GM19438 (cell line): ENCODE measurements around the gene HLA-B.

Experiments
- ATAC-seq: cut with Tn5 transposase; IDR thresholded peaks from one replicate; pipeline ENCODE4 v1.9.1; 2021; ENCODE audit warnings: low read depth; ENCODE audit not compliant: unreplicated experiment

Gene HLA-B

DNA sequence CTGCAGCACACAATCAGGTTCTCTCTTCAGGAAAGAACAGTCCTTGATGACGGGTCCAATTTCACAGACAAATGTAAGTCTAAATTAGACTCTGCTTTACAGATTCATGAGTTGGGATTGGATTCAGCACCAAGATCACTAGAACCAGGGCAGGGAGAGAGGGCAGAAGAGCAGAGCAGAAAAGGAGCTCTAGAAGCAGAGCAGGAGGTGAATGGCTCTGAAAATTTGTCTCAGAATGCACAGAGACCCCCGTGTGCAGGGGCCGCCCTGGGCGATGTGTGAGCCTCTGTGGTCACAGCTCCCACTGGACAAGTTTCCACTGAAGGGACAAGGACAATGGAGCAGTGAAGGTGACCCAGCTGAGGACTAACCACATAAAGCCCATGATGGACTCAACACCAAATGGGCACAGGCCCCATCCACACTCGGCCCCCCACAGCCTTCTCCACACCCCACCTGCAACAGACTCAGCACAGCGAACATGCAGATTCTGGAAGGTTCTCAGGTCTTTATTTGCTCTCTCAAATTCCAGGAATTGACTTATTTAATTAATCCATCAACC lies 3.5 kb downstream of the HLA-B start:
- no peak for ATAC-seq

GRCh38 chr6:31352683-31353383 lies 4.1 kb downstream of the HLA-B start:
- no peak for ATAC-seq

GRCh38 chr6:31352310-31352682 lies 4.7 kb downstream of the HLA-B start:
- no peak for ATAC-seq

DNA sequence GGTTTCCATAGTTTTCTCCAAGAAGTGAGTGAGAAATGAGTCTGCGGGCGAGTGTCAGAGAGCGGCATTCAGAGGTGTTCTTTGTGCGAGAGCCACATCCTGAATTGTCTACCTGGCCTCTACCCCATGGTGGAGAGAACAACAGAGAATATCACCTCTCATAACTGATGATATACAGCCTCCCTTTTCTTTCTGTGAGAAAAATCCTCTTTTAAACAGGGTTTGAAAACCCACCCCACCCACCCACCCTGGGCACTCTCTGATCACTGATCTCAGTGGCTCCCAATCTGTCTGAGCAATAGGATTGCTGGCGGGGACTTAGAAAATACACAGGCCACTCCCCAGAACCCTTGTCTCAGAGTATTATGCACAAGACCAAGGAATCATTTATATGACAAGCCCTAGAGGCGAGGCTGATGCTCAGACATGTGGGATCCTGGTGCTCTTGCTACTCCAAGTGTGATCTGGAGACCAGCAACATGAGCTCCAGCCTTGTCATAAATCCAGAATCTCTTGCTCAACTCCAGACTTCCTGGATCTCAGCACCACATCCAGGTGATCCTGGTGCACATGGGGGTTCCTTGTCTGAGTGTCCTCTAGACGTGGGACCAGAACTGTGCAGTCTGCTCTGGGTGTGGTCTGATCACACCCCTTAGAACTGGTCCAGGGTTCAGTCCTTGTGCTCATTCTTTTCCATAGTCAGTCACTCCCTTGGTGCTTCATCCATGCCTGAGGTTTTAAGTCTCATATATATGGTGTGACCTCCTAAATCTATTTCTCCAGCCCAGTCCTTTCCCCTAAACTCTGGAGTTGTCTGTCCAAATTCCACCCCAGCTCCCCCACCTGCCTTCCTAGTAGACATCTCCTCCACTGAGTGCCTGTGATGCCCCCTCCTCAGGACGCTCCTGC lies 5.3 kb downstream of the HLA-B start:
- no peak for ATAC-seq

- no peak for ATAC-seq
These were observed 6.0 kb downstream of the HLA-B start for GRCh38 chr6:31351033-31351380.

DNA sequence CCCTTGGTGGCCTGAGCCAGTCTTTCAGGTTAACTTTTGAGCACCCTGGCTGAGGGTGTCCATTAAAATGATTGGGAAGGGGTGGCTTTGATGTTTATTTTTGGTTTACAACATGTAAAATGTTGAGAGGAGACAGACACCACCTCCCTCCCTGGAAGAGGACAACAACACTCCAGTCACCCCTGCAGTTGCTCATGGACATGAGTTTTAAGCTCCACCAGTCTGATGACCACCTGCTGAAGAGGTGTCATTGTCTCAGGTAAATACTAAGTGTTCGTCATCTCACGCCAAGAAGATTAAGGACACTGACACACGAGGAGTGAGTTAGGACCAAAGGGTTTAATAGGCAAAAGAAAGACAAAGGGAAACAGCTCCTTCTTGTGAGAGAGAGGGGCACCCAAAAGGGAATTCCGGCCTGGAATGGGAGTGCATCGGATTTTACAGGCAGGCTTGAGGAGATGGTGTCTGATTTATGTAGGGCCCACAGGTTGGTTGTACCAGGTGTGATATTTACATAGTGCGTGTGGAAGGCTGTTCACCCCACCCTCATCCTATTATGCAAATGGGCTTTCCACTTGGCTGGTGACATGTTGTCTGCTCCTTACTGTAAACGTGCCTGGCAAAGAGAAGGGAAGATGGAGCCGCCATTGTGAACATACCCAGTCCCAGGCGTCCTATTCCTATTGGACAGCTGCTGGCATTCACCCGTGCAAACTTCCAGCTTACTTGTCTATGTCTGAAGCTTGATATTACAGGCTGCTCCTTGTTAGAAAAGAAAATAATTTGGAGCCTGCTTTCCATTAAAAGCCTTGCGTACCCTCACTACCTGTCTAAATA lies 6.6 kb downstream of the HLA-B start:
- ATAC-seq = no peak

- no peak for ATAC-seq
These were observed 7.7 kb downstream of the HLA-B start for GRCh38 chr6:31349301-31349700.

- no peak for ATAC-seq
These were observed 11.8 kb downstream of the HLA-B start for GRCh38 chr6:31345026-31345730.

DNA sequence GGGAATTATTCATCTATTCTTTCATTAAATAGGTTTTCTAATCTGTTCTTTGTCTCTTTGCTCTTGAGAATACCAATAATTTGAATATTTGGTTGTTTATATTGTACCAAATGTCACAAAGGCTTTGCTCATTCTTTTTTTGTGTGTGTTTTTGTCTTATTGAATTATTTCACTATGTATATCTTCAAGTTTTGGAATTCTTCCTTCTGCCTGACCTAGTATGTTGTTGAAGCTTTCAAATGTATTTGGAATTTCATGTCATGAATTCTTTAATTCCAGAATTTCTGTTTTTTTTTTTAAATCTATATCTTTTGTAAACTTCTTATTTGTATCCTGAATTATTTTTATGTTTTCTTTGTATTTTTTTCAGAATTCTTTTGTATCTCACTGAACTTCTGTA lies 16.8 kb downstream of the HLA-B start:
- ATAC-seq = no peak

DNA sequence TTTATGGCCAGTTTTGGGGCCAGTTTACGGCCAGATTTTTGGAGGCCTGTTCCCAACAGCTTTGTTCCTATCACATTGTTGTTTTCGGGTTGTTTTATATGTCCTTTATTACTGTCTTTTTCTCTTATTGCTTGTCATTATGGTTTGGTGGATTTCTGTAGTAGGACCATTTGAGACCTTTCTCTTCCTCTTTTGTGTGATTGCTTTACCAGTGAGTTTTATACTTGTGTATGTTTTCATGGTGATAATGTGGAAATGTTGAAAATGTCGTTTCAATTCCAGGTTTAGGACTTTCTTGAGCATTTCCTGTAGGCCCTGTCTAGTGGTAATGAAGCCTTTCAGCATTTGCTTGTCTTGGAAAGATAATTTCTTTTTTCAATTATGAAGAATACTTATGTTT lies 17.8 kb downstream of the HLA-B start:
- no peak for ATAC-seq

DNA sequence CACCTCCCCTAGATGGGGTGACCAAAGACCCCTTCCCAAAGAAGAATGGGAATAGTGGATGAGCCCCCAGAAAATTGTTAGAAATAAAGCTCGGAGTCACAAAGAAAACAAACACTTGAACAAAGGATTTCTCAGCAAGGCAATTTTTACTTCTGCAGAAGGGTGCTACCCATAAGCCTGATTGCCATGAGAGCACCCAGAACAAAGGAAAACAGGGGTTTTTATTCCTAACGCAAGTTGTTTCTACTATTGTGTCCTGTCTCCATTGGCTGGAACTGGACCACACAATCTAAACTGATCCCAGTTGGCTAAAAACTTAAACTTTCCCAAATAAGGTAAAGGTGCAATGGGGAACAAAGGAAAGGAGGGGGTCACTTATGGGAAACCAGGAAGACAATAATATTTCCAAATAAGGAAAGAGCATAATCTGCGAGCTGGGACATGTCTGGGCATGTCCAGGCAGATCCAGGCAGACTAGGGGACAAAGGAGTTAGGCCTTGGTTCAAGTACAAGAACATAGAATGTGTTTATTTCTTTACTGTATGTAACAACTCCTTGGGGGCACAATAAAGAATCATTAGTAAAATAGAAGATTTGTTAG lies 20.0 kb downstream of the HLA-B start:
- ATAC-seq = no peak

DNA sequence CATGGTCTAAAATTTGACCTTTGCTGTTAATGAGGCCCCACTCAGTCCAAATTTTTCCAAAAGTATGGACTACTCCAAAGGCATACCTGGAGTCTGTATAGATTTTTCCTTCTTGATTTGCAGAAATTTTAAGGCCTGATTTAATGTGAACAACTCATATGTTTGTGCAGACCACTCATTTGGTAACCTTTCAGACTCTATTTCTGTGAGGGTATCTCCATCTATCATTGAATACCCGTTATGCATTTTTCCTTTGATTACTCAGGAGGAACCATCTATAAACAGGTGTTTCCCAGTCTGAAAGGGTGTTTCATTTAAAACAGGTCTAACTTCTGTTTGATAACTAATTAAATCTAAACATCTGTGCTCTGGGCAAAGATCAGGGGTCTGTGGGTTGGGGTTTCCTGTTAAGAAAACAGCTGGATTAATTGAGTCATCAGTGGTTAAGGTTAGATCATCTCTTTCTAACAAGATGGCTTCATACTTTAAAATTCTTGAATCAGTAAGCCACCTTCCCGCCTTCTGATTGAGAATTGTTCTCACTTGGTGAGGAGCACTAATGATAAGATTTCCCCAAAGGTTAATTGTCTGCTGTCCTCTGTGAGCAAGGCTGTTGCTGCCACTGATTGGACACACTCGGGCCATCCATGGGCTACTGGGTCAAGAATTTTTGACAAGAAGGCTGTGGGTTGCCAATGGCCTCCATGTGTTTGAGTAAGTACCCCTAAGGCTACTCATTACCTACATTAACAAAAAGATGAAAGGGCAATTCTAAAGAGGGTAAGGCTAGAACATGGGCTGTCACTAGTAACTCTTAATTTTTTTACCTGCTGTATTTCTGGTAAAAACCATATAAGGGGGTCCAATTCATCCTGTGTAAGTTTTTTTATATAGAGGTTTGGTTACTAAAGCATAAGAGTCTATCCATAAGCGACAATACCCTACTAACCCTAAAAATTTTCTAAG lies 24.1 kb downstream of the HLA-B start:
- ATAC-seq = no peak

DNA sequence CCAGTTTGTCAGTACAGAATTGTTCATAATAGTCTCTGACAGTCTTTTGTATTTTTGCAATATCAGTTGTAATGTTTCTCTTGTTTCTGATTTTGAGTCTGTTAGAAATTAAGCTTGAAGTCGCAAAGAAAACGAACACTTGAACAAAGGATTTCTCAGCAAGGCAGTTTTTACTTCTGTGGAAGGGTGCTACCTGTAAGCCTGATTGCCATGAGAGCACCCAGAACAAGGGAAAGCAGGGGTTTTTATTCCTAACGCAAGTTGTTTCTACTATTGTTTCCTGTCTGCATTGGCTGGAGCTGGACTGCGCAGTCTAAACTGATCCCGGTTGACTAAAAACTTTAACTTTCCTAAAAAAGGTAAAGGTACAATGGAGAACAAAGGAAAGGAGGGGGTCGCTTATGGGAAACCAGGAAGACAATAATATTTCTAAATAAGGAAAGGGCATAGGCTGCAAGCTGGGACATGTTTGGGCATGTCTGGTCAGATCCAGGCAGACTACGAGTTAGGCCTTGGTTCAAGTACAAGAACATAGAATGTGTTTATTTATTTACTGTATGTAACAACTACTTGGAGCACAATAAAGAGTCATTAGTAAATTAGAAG lies 28.5 kb downstream of the HLA-B start:
- no peak for ATAC-seq

GRCh38 chr6:31321820-31322219 lies 35.2 kb downstream of the HLA-B start:
- no peak for ATAC-seq

DNA sequence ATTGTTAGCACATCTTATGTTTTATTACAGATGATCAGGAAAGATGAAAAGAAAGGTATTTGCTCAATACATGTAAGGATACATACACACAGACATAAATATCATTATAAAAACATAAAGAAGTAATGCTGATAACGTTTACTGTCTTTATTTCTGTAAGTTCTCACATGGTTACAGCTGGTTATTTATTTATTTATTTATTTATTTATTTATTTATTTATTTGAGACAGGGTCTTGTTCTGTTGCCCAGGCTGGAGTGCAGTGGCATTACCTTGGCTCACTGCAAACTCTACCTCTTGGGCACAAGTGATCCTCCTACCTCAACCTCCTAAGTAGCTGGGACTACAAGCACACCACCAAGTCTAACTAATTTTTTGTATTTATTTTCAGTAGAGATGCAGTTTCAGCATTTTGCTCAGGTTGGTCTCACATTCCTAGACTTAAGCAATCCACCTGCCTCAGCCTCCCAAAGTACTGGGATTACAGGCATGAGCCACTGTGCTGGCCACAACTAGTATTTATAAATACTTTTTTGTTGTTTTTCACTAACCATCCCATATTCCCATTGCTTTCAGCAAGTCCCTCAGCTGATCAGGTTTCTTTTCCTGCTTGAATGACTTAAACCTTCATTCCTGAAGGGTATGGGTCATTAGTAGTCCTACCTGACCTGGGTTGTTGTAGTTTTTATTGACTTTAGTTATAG lies 35.8 kb downstream of the HLA-B start:
- ATAC-seq = no peak

DNA sequence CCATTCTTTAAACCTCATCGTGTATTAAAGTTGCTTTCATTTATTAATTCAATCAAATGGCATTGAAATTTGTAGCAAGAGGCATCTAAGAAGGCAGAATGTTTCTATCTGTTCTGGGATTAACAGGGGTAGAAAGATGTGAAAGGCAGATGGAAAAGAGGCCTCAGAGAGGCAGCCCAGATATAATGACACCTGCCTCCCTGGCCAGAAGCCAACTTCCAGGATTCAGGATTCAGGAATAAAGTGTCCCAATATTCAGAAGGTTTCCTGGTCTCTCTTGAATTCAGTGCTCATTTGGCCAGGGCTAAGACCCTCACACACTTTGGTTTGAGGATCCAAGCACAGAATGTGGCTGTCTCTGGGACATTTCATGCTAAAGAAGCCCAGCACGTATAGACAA lies 39.9 kb downstream of the HLA-B start:
- ATAC-seq = no peak

DNA sequence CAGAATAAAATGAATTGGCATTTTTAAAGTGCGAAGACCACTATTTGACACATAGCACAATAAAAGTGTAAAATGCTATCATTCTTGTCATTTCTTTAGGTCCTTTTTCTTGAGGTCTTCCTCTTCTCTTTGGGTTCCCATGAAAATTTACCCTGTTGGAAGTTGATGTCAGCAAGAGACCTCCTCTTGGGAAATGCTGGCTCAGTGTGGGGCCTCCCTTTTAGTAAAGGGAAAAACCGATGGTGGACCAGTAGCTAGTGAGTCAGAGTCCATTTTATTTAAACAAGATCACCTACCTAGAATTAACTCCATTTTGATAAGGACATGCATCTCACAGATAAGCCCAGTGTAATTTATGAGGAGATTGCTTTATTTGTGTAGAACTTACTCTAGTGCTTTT lies 47.3 kb downstream of the HLA-B start:
- no peak for ATAC-seq

DNA sequence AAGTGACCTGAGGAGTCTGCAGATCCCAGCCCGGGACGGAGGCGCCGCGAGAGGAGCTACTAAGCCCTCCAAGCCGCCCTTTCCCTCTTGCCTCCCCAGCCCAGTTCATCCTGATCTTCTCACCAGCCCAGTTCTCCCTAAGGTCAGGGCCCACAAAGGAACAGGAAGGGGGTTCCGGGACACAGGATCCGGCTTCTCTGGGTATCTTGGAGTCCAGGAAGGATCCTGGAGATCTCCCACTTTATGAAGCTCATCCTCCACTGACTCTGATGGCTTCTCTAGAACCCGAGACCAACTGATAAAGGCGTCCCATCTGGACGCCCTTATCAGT lies 48.2 kb downstream of the HLA-B start:
- no peak for ATAC-seq
